ENCODE results near the gene KDM5C.

Gene KDM5C

GRCh38 chrX:53224860-53225797 is at the start of gene KDM5C:
Gene KDM5C, minus strand, starts transcription at chrX:53225207. Its CDS starts 318 bp downstream, at chrX:53224889.
- DNase-seq (ENCODE audit: low read depth in 2 of 2) = peak; percentile 71 to 82

GRCh38 chrX:53272808-53273337 is 47.9 kb upstream of the KDM5C start:
- DNase-seq (ENCODE audit: low read depth in 2 of 2) = no peak

GRCh38 chrX:53269536-53270107 is 44.6 kb upstream of the KDM5C start:
- no peak for DNase-seq (ENCODE audit: low read depth in 2 of 2)

GRCh38 chrX:53268173-53268572 is 43.2 kb upstream of the KDM5C start:
- no peak for DNase-seq (ENCODE audit: low read depth in 2 of 2)

GRCh38 chrX:53266914-53267313 is 41.9 kb upstream of the KDM5C start:
- DNase-seq (ENCODE audit: low read depth in 2 of 2) = no peak

GRCh38 chrX:53265771-53266574 is 41.0 kb upstream of the KDM5C start:
- no peak for DNase-seq (ENCODE audit: low read depth in 2 of 2)

- peak in 1 of 2 donors; percentile 16 for DNase-seq (ENCODE audit: low read depth in 2 of 2)
Observed at GRCh38 chrX:53263597-53264094, 38.6 kb upstream of the KDM5C start.

GRCh38 chrX:53262918-53263394 is 37.9 kb upstream of the KDM5C start:
- DNase-seq (ENCODE audit: low read depth in 2 of 2) = no peak

GRCh38 chrX:53262189-53262917 is 37.3 kb upstream of the KDM5C start:
- no peak for DNase-seq (ENCODE audit: low read depth in 2 of 2)

GRCh38 chrX:53261355-53261972 is 36.5 kb upstream of the KDM5C start:
- DNase-seq (ENCODE audit: low read depth in 2 of 2) = no peak

- no peak for DNase-seq (ENCODE audit: low read depth in 2 of 2)
Observed at GRCh38 chrX:53260836-53261235, 35.8 kb upstream of the KDM5C start.

- DNase-seq (ENCODE audit: low read depth in 2 of 2) = no peak
Observed at GRCh38 chrX:53257670-53258423, 32.8 kb upstream of the KDM5C start.

- DNase-seq (ENCODE audit: low read depth in 2 of 2) = no peak
Observed at GRCh38 chrX:53257166-53257565, 32.2 kb upstream of the KDM5C start.

- DNase-seq (ENCODE audit: low read depth in 2 of 2) = no peak
Observed at GRCh38 chrX:53256446-53257041, 31.5 kb upstream of the KDM5C start.

- no peak for DNase-seq (ENCODE audit: low read depth in 2 of 2)
Observed at GRCh38 chrX:53255738-53256191, 30.8 kb upstream of the KDM5C start.

- no peak for DNase-seq (ENCODE audit: low read depth in 2 of 2)
Observed at GRCh38 chrX:53254570-53255461, 29.8 kb upstream of the KDM5C start.

- DNase-seq (ENCODE audit: low read depth in 2 of 2) = no peak
Observed at GRCh38 chrX:53253293-53254020, 28.4 kb upstream of the KDM5C start.

- DNase-seq (ENCODE audit: low read depth in 2 of 2) = no peak
Observed at GRCh38 chrX:53251307-53251706, 26.3 kb upstream of the KDM5C start.

All from stimulated activated CD8-positive, alpha-beta memory T cell treated with anti-CD3 and anti-CD28 coated beads, Interleukin-2, amount 100 ng/mL, for 1 hour (primary cell).